Panc1 (cell line): ENCODE data around the gene RNF208. TPM values are rescaled to one million over a fixed set of nuclear protein-coding genes. Genes with fewer than 3 reads are reported as not detected.
A peak's percentile ranks its signal among the peaks of the same experiment; 100 is the strongest.

Experiments used
- ATAC-seq: fragments of 200-7000 bp; cut with Tn5 transposase; 2 replicates; pipeline ENCODE4 v1.9.1; 2020; ENCODE audit warnings: mild to moderate bottlenecking, moderate library complexity
- BruUV-seq: library from RNA; stranded (reverse); fragments of 400-500 nt; replicated peaks from 2 replicates; lab custom pipeline; 2021; lab: Mats Ljungman, UMichigan
- CTCF ChIA-PET: fragments of 300-600 bp; sonication (Branson Sonifier 250); formaldehyde crosslinking; loops from one replicate; lab custom pipeline; 2022; ENCODE audit warnings: antibody characterized with exemption; lab: Charles Lee
- POLR2A ChIA-PET: fragments of 300-600 bp; sonication (Branson Sonifier 250); formaldehyde crosslinking; loops from one replicate; lab custom pipeline; 2022; ENCODE audit warnings: antibody characterized with exemption; lab: Charles Lee
- DNase-seq: peaks from one replicate; pipeline ENCODE4 v3.0.0-alpha.2; 2010; ENCODE audit warnings: low read depth, low spot score
- H3K27ac ChIP-seq: 2 replicates; pipeline ENCODE4 v1.5.1; 2011; ENCODE audit warnings: mild to moderate bottlenecking, low read length, inconsistent platforms
- H3K27me3 ChIP-seq: fragments of 200-500 bp; sonication (Bioruptor generic); 2 replicates; pipeline ENCODE4 v1.6.0; 2014; ENCODE audit warnings: low read length, inconsistent platforms; ENCODE audit not compliant: control insufficient read depth, insufficient read depth
- H3K36me3 ChIP-seq: fragments of 200-500 bp; sonication (Bioruptor generic); 2 replicates; pipeline ENCODE4 v1.5.1; 2014; ENCODE audit warnings: inconsistent platforms, mild to moderate bottlenecking, low read length, moderate library complexity; ENCODE audit not compliant: control insufficient read depth, insufficient read depth
- H3K4me1 ChIP-seq: 2 replicates; pipeline ENCODE4 v1.5.1; 2011; ENCODE audit warnings: inconsistent platforms, mild to moderate bottlenecking, low read length, moderate library complexity; ENCODE audit not compliant: control insufficient read depth, insufficient read depth
- H3K4me3 ChIP-seq, 2 experiments: 2 replicates each; pipeline ENCODE4 v1.5.1; 2011 to 2012; ENCODE audit warnings: low read depth in 2 of 2, low read length in 2 of 2, mild to moderate bottlenecking in 2 of 2, inconsistent platforms in 1 of 2, moderate library complexity in 1 of 2
- H3K9me3 ChIP-seq: fragments of 200-500 bp; sonication (Bioruptor generic); 2 replicates; pipeline ENCODE4 v1.5.1; 2014; ENCODE audit warnings: low read depth, mild to moderate bottlenecking, inconsistent platforms, low read length, moderate library complexity; ENCODE audit not compliant: control insufficient read depth, insufficient read depth
- POLR2AphosphoS5 ChIP-seq: IDR thresholded peaks from 2 replicates; pipeline ENCODE4 v1.6.1; 2012; ENCODE audit warnings: mild to moderate bottlenecking, low read depth, low read length, moderate library complexity
- SIN3A ChIP-seq: IDR thresholded peaks from 2 replicates; pipeline ENCODE4 v1.6.1; 2012; ENCODE audit warnings: low read depth, mild to moderate bottlenecking, low read length, moderate library complexity, borderline replicate concordance; ENCODE audit not compliant: insufficient read depth
- TCF7L2 ChIP-seq: IDR thresholded peaks from 2 replicates; pipeline ENCODE4 v1.6.1; 2011; ENCODE audit warnings: mild to moderate bottlenecking, low read depth, low read length, inconsistent platforms
- in situ Hi-C: cut with HindIII; loops from 2 replicates; pipeline ENCODE4 v1.10.0; 2016; ENCODE audit warnings: low sequenced_read_pairs, low pct_unique_long_range_greater_than_20kb
- intact Hi-C: fragments of 100-400 bp; cut with micrococcal nuclease; formaldehyde crosslinking; loops from one replicate; pipeline ENCODE4 v1.10.0; 2022; ENCODE audit not compliant: unreplicated experiment
- total RNA-seq: library from RNA; stranded (reverse); gene quantifications from one replicate; pipeline ENCODE4 v1.2.1, GENCODE V29; 2021; ENCODE audit not compliant: unreplicated experiment
- TF ChIP-seq, protein P1 (sequence below), 2 experiments: IDR thresholded peaks; 2 replicates each; pipeline ENCODE4 v1.6.1; 2011 to 2012; ENCODE audit warnings: low read depth in 2 of 2, control low read depth in 1 of 2, low read length in 1 of 2, mild to moderate bottlenecking in 1 of 2, moderate library complexity in 1 of 2; ENCODE audit not compliant: insufficient read depth in 1 of 2
- TF ChIP-seq, protein P2 (sequence below): fragments of 450-650 bp; IDR thresholded peaks from 2 replicates; pipeline ENCODE4 v1.5.1; 2017; ENCODE audit warnings: mild to moderate bottlenecking

RNF208 gene
- total RNA-seq, 1 experiment from 2014 or later = 11.5 TPM

DNA sequence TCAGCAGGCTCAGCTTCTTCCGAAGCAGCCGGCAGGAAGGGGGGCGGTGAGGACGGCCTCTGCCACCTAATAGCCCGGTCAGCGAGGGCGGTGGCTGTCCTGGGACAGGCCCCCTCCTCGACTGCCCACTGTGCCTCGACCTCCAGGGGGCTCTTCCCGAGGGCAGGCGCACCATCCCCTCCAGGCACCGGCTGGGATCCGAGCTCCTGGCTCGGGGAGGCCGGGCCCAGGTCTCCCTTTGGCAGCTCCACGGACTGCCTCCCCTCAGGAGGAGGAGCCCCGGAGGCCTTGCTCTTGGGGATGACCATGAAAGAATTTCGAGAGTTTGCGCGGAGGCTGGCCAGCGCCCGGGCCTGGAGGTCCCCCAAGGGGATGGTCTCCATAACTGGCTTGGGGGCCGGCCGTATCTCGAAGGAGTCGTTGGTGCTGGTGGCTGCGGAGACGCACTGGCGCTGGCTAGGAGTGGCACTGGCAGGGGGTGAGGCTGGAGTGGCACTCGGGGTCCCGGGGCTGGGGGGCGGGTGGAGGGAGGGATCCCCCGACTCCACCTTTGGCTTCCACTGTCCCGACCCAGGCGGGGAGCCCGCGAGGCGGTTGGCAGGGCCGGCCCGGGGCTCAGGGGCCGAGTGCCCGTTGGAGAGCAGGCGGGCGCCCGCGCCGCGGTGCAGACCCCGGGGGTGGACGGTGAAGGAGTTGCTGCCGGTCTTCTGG is 22.5 kb downstream of the RNF208 start:
- no peaks in the 10 kb centered on the region for H3K9me3 ChIP-seq
- H3K4me1 ChIP-seq = peaks cover 40% of the 10 kb centered on the region
- DNase-seq (no peak), ATAC-seq (no peak)
- no peak for TF ChIP-seq POLR2AphosphoS5
- TF ChIP-seq SIN3A = no peak
- TF ChIP-seq TCF7L2 = no peak
- TF ChIP-seq, protein P1, sequence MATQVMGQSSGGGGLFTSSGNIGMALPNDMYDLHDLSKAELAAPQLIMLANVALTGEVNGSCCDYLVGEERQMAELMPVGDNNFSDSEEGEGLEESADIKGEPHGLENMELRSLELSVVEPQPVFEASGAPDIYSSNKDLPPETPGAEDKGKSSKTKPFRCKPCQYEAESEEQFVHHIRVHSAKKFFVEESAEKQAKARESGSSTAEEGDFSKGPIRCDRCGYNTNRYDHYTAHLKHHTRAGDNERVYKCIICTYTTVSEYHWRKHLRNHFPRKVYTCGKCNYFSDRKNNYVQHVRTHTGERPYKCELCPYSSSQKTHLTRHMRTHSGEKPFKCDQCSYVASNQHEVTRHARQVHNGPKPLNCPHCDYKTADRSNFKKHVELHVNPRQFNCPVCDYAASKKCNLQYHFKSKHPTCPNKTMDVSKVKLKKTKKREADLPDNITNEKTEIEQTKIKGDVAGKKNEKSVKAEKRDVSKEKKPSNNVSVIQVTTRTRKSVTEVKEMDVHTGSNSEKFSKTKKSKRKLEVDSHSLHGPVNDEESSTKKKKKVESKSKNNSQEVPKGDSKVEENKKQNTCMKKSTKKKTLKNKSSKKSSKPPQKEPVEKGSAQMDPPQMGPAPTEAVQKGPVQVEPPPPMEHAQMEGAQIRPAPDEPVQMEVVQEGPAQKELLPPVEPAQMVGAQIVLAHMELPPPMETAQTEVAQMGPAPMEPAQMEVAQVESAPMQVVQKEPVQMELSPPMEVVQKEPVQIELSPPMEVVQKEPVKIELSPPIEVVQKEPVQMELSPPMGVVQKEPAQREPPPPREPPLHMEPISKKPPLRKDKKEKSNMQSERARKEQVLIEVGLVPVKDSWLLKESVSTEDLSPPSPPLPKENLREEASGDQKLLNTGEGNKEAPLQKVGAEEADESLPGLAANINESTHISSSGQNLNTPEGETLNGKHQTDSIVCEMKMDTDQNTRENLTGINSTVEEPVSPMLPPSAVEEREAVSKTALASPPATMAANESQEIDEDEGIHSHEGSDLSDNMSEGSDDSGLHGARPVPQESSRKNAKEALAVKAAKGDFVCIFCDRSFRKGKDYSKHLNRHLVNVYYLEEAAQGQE (IDR thresholded peaks at IDR 0.05; ENCODE audit: insufficient read depth in 1 of 2, low read depth in 2 of 2, low read length in 1 of 2) = no peak
- BruUV-seq = no TSS peak
- no peaks in the 10 kb centered on the region for H3K36me3 ChIP-seq
- POLR2A ChIA-PET = no interaction called here
- in situ Hi-C loops = no loop called here
- H3K27ac ChIP-seq = peak overlapping the region; percentile 12; the same call in 1 of the 2 replicates
- H3K4me3 ChIP-seq = peak overlapping the region; percentile 34 to 45
- intact Hi-C loops = no loop called here
- no peaks in the 10 kb centered on the region for H3K27me3 ChIP-seq
- CTCF ChIA-PET = interaction anchor here (1.5 kb wide), 1 partner anchor 10 kb away, joined by 4 read pairs; no protein-coding TSS in a partner anchor

DNA sequence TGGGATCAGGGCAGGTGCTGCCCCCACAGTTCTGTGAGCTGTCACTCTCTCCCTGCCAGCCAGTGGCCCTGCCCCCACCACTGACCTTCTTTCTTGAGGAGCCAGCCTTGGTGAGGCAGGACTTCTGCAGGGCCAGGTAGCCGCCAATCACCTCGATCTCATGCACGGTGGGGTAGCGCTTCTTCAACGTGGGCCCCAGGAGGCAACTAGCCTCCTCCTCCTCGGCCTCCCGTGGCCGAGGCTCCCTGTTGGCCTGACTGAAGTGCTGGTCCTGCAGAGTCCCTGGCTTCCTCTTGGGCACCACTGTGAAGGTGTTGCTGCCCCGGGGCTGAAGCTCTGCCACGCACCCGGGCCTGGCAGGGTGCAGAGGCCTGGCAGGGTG is 23.1 kb downstream of the RNF208 start:
- Histone ChIP-seq H3K27ac (peak overlapping the region; percentile 34; the same call in 1 of the 2 replicates), H3K27me3 (no peaks in the 10 kb centered on the region), H3K4me3 (peak overlapping the region; percentile 34 to 45), H3K4me1 (peaks cover 36% of the 10 kb centered on the region), H3K36me3 (no peaks in the 10 kb centered on the region), H3K9me3 (no peaks in the 10 kb centered on the region)
- ChIA-PET CTCF (interaction anchor here (1.5 kb wide), 1 partner anchor 10 kb away, joined by 4 read pairs; no protein-coding TSS in a partner anchor), POLR2A (no interaction called here)
- DNase-seq (no peak), ATAC-seq (no peak)
- no peak for TF ChIP-seq POLR2AphosphoS5
- TF ChIP-seq, protein P2, sequence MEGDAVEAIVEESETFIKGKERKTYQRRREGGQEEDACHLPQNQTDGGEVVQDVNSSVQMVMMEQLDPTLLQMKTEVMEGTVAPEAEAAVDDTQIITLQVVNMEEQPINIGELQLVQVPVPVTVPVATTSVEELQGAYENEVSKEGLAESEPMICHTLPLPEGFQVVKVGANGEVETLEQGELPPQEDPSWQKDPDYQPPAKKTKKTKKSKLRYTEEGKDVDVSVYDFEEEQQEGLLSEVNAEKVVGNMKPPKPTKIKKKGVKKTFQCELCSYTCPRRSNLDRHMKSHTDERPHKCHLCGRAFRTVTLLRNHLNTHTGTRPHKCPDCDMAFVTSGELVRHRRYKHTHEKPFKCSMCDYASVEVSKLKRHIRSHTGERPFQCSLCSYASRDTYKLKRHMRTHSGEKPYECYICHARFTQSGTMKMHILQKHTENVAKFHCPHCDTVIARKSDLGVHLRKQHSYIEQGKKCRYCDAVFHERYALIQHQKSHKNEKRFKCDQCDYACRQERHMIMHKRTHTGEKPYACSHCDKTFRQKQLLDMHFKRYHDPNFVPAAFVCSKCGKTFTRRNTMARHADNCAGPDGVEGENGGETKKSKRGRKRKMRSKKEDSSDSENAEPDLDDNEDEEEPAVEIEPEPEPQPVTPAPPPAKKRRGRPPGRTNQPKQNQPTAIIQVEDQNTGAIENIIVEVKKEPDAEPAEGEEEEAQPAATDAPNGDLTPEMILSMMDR = no peak
- no peak for TF ChIP-seq SIN3A
- TF ChIP-seq, protein P1 (IDR thresholded peaks at IDR 0.05; ENCODE audit: insufficient read depth in 1 of 2, low read depth in 2 of 2, low read length in 1 of 2) = no peak
- no peak for TF ChIP-seq TCF7L2
- in situ Hi-C loops (no loop called here), intact Hi-C loops (no loop called here)
- BruUV-seq = no TSS peak
